ENCODE data around the gene TEX47. TPM values are rescaled to one million over a fixed set of nuclear protein-coding genes. Genes with fewer than 3 reads are reported as not detected.

TEX47 gene
- total RNA-seq, 4 donors from 2014 or later: not detected

GRCh38 chr7:88792361-88792760 is 3.2 kb downstream of the TEX47 start:
- Histone ChIP-seq H3K4me3 (no peak overlapping the region), H3K27me3 (no peaks in the 10 kb centered on the region), H3K9me3 (no peaks in the 10 kb centered on the region), H3K36me3 (no peaks in the 10 kb centered on the region), H3K27ac (no peak overlapping the region), H3K4me1 (no peaks in the 10 kb centered on the region)
- 33 to 39% methylated on average over 3 of the region's 3 CpGs for WGBS, 2 donors (ENCODE audit: low coverage in 1 of 2)
- intact Hi-C loops (cut with DNase I; ENCODE audit: low total_unique reads) (no loop called here), in situ Hi-C loops (cut with MboI; ENCODE audit: low pct_ligation_motif_present in 1 of 4, low pct_unique_long_range_greater_than_20kb in 1 of 4, low sequenced_read_pairs in 3 of 4) (no loop called here)
- no peak for DNase-seq
- TF ChIP-seq POLR2A (IDR thresholded peaks at IDR 0.05) (no peak), CTCF (IDR thresholded peaks at IDR 0.05) (no peak), EP300 (IDR thresholded peaks at IDR 0.05; ENCODE audit: low read depth) (no peak)

- TF ChIP-seq EP300 (IDR thresholded peaks at IDR 0.05; ENCODE audit: low read depth) (no peak), POLR2AphosphoS5 (IDR thresholded peaks at IDR 0.05) (no peak), CTCF (IDR thresholded peaks at IDR 0.05) (no peak), POLR2A (IDR thresholded peaks at IDR 0.05) (no peak)
- Histone ChIP-seq H3K9me3 (no peaks in the 10 kb centered on the region), H3K27me3 (no peaks in the 10 kb centered on the region), H3K27ac (no peak overlapping the region), H3K4me1 (no peaks in the 10 kb centered on the region), H3K4me3 (no peak overlapping the region), H3K36me3 (no peaks in the 10 kb centered on the region)
- in situ Hi-C loops (cut with MboI; ENCODE audit: low pct_ligation_motif_present in 1 of 4, low pct_unique_long_range_greater_than_20kb in 1 of 4, low sequenced_read_pairs in 3 of 4): no loop called here
- 33 to 40% methylated on average over 1 to 4 of the region's 4 CpGs for WGBS, 2 donors (ENCODE audit: low coverage in 1 of 2)
- no peak for DNase-seq
- intact Hi-C loops (cut with DNase I; ENCODE audit: low total_unique reads): no loop called here
Measured at GRCh38 chr7:88791891-88792290, 3.6 kb downstream of the TEX47 start.

GRCh38 chr7:88789480-88790064 is 6.0 kb downstream of the TEX47 start:
- Histone ChIP-seq H3K27me3 (no peaks in the 10 kb centered on the region), H3K4me3 (no peak overlapping the region), H3K36me3 (no peaks in the 10 kb centered on the region), H3K4me1 (no peaks in the 10 kb centered on the region), H3K9me3 (no peaks in the 10 kb centered on the region), H3K27ac (no peak overlapping the region)
- TF ChIP-seq POLR2AphosphoS5 (IDR thresholded peaks at IDR 0.05) (no peak), CTCF (IDR thresholded peaks at IDR 0.05) (peak; percentile 28 to 55 (median 42)), POLR2A (IDR thresholded peaks at IDR 0.05) (no peak)
- in situ Hi-C loops (cut with MboI; ENCODE audit: low pct_ligation_motif_present in 1 of 4, low pct_unique_long_range_greater_than_20kb in 1 of 4, low sequenced_read_pairs in 3 of 4) (no loop called here), intact Hi-C loops (cut with DNase I; ENCODE audit: low total_unique reads) (no loop called here)
- no peak for DNase-seq
- 69% methylated on average over 2 of the region's 2 CpGs for WGBS, 2 donors (ENCODE audit: low coverage in 1 of 2)

GRCh38 chr7:88787777-88788176 is 7.8 kb downstream of the TEX47 start:
- in situ Hi-C loops (cut with MboI; ENCODE audit: low pct_ligation_motif_present in 1 of 4, low pct_unique_long_range_greater_than_20kb in 1 of 4, low sequenced_read_pairs in 3 of 4): no loop called here
- H3K36me3 ChIP-seq: no peaks in the 10 kb centered on the region

More at GRCh38 chr7:88787777-88788176, 7.8 kb downstream of the TEX47 start:
- Histone ChIP-seq H3K4me3 (no peak overlapping the region), H3K4me1 (no peaks in the 10 kb centered on the region), H3K9me3 (no peaks in the 10 kb centered on the region), H3K27me3 (no peaks in the 10 kb centered on the region), H3K27ac (no peak overlapping the region)
- DNase-seq: no peak
- 48 to 73% methylated on average over 2 of the region's 2 CpGs for WGBS, 2 donors (ENCODE audit: low coverage in 1 of 2)
- TF ChIP-seq CTCF (IDR thresholded peaks at IDR 0.05): no peak
- TF ChIP-seq POLR2A (IDR thresholded peaks at IDR 0.05): no peak
- intact Hi-C loops (cut with DNase I; ENCODE audit: low total_unique reads): no loop called here

Data from transverse colon (tissue), 4 donors.